Pancreas (tissue), 10 donors: ENCODE data around the gene DNM3. TPM values are rescaled to one million over a fixed set of nuclear protein-coding genes. Genes with fewer than 3 reads are reported as not detected.
A peak's percentile ranks its signal among the peaks of the same experiment; 100 is the strongest.

Experiments
- ATAC-seq, 4 donors: fragments of 200-7000 bp; cut with Tn5 transposase; one replicate each; pipeline versions ENCODE4 v1.8.0 to v1.9.1; 2020; ENCODE audit warnings: mild to moderate bottlenecking in 4 of 4, moderate library complexity in 4 of 4
- DNase-seq, 6 donors: peaks; one replicate each; pipeline ENCODE4 v3.0.0-alpha.2; 2020
- FAIRE-seq: peaks from 2 replicates; lab custom pipeline; 2012; peaks lifted over from hg19 to GRCh38; lab: Jason Lieb, UNC
- H3K27ac ChIP-seq, 4 donors: fragments of 200-600 bp; sonication (generic); 1 replicate in 3 of 4; 2 replicates in 1 of 4; pipeline versions ENCODE4 v1.5.0 to v1.8.0; 2020
- H3K27me3 ChIP-seq, 4 donors: fragments of 200-600 bp; one replicate each; pipeline ENCODE4 v1.8.0; 2021
- H3K36me3 ChIP-seq, 3 donors: fragments of 200-600 bp; sonication (generic) in 1 of 3; one replicate each; pipeline versions ENCODE4 v1.5.0 to v1.8.0; 2020 to 2021
- H3K4me1 ChIP-seq, 3 donors: fragments of 200-600 bp; one replicate each; pipeline ENCODE4 v1.8.0; 2021
- H3K4me3 ChIP-seq, 4 donors: fragments of 200-600 bp; sonication (generic) in 2 of 4; one replicate each; pipeline versions ENCODE4 v1.5.0 to v1.8.0; 2020 to 2021
- H3K9me3 ChIP-seq, 4 donors: fragments of 200-600 bp; one replicate each; pipeline ENCODE4 v1.8.0; 2021
- WGBS, 2 donors: extraction: QIAGEN DNeasy Blood & Tissue Kit; methylation state at CpG; one replicate each; pipeline ENCODE4 v1.1.7; 2013; 5-methylcytosine and 5-hydroxymethylcytosine counted together
- intact Hi-C, 3 donors: fragments of 100-400 bp; cut with DNase I; formaldehyde crosslinking; loops; one replicate each; pipeline versions ENCODE4 v1.11.1 to v1.14.2; 2022
- polyA plus RNA-seq, 2 donors: library from polyadenylated mRNA; stranded (reverse); fragments of 200-250 nt; gene quantifications; one replicate each; pipeline ENCODE4 v1.2.3, GENCODE V29; 2013
- total RNA-seq, 6 donors: library from RNA; stranded (reverse); fragmentation: NEBNext Ultra II Directional in 4 of 6; extraction: Animal tissue kit (Norgen Biotek cat#: 25700) in 4 of 6; gene quantifications; one replicate each; pipeline versions ENCODE4 v1.2.1 to v1.2.4, GENCODE V29; 2021 to 2023
- TF ChIP-seq, protein P1 (sequence below), 4 donors: fragments of 200-600 bp; sonication (generic) in 3 of 4; IDR thresholded peaks; one replicate each; pipeline versions ENCODE4 v1.5.0 to v1.8.0; 2021; ENCODE audit warnings: antibody characterized with exemption in 4 of 4
- donor health status: healthy with polysubstance abuse.
- donor health status: DM: no; HTN: no; CAD: no; lungs with moderate emphysema.
- donor health status: DM: no; HTN: no; CAD: no.
- donor health status: control.
- donor health status: control.
- donor health status: Bipolar disorder and iron deficiency.
- donor health status: DM: yes; HTN: yes; CAD: no.
- donor health status: DM: no; HTN: no; CAD: no.
- donor health status: DM: no; HTN: no; CAD: no.
- donor health status: DM: yes; HTN: yes; CAD: no.

The DNM3 gene
- total and polyA plus RNA-seq, 8 donors: 0.40 to 1.3 (median 0.78) TPM

DNA sequence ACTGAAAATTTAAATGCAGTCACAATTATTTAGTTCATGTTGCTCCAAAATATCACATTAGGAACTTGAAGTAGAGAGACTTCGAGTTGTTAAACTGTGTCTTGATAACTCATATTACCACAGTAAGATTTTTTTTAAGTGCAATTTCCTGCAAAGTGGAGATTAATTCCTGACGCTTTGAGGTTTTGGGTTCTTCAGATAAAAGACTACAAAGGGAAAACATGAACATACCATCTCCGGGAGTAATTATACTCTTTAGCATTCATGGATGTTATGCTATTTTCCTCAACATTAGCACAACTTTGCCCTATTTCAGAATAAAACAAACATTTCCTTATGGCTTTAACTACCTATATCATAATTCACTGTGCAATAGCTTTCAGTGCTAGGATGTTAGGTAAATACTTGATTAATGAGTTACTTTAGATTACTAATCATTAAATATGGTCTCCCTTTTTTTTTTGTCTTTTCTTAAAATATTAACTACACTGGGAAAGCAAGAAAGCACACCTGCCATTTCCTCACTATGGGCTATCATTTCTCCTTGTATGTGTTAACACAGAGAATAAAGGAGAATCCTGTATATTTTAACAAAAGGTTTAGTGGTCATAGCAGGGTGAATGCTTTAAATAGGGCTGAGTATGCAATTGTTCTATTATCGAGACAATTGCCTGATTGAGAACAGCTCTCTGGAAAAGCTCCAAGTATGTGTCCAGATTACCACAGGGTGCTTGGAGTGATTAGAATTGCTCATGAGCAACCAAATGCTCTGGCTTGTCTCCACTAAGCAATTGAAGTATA is 326.7 kb downstream of the DNM3 start:
- DNase-seq (peak in 2 of 6 donors; percentile 15 to 18), ATAC-seq (peak; percentile 66 to 89 (median 86)), FAIRE-seq (no peak)
- H3K4me1 ChIP-seq: peaks cover 8 to 12% (median 11%) of the 10 kb centered on the region in 3 donors
- H3K9me3 ChIP-seq: no peaks in the 10 kb centered on the region
- 8 to 9% methylated on average over 4 of the region's 4 CpGs for WGBS, 2 donors
- H3K4me3 ChIP-seq: no peak overlapping the region
- no peaks in the 10 kb centered on the region for H3K36me3 ChIP-seq
- intact Hi-C loops: no loop called here
- peak overlapping the region in 2 of 4 donors; percentile 20 to 38 for H3K27ac ChIP-seq
- H3K27me3 ChIP-seq: no peaks in the 10 kb centered on the region
- TF ChIP-seq, protein P1, sequence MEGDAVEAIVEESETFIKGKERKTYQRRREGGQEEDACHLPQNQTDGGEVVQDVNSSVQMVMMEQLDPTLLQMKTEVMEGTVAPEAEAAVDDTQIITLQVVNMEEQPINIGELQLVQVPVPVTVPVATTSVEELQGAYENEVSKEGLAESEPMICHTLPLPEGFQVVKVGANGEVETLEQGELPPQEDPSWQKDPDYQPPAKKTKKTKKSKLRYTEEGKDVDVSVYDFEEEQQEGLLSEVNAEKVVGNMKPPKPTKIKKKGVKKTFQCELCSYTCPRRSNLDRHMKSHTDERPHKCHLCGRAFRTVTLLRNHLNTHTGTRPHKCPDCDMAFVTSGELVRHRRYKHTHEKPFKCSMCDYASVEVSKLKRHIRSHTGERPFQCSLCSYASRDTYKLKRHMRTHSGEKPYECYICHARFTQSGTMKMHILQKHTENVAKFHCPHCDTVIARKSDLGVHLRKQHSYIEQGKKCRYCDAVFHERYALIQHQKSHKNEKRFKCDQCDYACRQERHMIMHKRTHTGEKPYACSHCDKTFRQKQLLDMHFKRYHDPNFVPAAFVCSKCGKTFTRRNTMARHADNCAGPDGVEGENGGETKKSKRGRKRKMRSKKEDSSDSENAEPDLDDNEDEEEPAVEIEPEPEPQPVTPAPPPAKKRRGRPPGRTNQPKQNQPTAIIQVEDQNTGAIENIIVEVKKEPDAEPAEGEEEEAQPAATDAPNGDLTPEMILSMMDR (IDR thresholded peaks at IDR 0.05): no peak

DNA sequence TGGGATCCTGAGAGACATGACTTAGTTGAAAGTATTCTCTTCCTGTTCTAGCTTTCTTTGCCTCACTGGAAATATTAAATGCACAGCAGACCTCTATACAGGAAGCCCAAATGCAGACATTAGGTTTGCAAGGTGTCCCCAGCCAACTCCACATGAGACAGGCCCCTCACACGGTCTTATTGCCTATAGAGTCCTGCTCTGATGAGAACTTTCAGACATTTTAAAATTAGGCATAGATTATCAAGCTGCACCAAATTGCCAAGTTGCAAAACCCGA is 327.2 kb downstream of the DNM3 start:
- TF ChIP-seq, protein P1 (IDR thresholded peaks at IDR 0.05): no peak
- intact Hi-C loops: no loop called here
- Histone ChIP-seq H3K4me1 (peaks cover 8 to 12% (median 11%) of the 10 kb centered on the region in 3 donors), H3K9me3 (no peaks in the 10 kb centered on the region), H3K36me3 (no peaks in the 10 kb centered on the region), H3K27ac (peak overlapping the region in 2 of 4 donors; percentile 20 to 38), H3K4me3 (no peak overlapping the region), H3K27me3 (no peaks in the 10 kb centered on the region)
- ATAC-seq (no peak), FAIRE-seq (no peak), DNase-seq (no peak)
- 52 to 58% methylated on average over 2 of the region's 2 CpGs for WGBS, 2 donors

DNA sequence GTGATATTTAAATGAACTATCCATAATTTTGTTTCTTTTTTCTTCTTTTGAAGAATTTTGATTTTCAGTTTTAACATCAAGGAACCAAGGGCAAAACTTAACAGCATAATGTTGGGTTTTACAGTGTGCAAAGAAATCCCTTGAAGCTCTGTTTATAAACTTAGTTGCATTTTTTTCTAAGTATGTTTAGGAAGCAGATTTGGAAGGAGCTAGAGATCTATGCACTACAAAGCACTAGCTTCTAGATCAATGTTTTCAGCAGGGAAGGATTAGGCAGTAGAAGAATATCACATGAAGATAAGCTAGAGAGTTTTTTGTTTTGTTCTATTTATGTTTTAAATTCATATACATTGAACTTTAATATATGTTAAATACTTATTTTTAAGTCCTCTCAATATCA is 328.5 kb downstream of the DNM3 start:
- intact Hi-C loops: no loop called here
- no peaks in the 10 kb centered on the region for H3K27me3 ChIP-seq
- TF ChIP-seq, protein P1 (IDR thresholded peaks at IDR 0.05): no peak

DNA sequence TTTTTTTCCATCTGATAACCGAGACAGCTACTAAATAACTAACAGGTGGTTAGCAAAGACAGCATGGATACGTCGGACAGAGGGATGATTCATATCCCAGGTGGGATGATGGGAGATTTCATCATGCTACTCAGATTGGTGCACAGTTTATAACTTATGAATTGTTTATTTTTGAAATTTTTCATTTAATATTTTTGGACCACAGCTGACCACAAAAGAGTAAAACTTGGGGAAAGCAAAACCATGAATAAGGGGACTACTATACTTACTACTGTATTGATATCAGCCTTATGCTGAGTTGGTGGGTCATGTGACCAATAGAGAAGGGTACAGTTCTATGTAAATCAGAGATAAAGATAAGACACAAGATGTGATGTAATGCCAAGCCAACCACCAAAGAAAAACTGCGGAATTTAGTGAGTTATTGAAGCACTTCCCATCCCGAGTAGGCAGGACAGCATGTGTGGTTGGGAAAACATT is 331.1 kb downstream of the DNM3 start:
- TF ChIP-seq, protein P1 (IDR thresholded peaks at IDR 0.05): no peak
- intact Hi-C loops: no loop called here
- no peaks in the 10 kb centered on the region for H3K9me3 ChIP-seq
- no peaks in the 10 kb centered on the region for H3K36me3 ChIP-seq
- DNase-seq: no peak
- no peak for FAIRE-seq
- no peaks in the 10 kb centered on the region for H3K27me3 ChIP-seq
- peaks cover 7 to 12% (median 11%) of the 10 kb centered on the region in 3 donors for H3K4me1 ChIP-seq
- no peak overlapping the region for H3K4me3 ChIP-seq
- no peak overlapping the region for H3K27ac ChIP-seq
- ATAC-seq: no peak
- 89 to 93% methylated on average over 5 of the region's 5 CpGs for WGBS, 2 donors

More for the DNA sequence above, 328.5 kb downstream of the DNM3 start:
- H3K4me1 ChIP-seq: peaks cover 8 to 12% (median 11%) of the 10 kb centered on the region in 3 donors
- no peak for ATAC-seq
- no peak overlapping the region for H3K27ac ChIP-seq
- FAIRE-seq: no peak
- DNase-seq: no peak
- H3K4me3 ChIP-seq: no peak overlapping the region
- H3K9me3 ChIP-seq: no peaks in the 10 kb centered on the region
- H3K36me3 ChIP-seq: no peaks in the 10 kb centered on the region

DNA sequence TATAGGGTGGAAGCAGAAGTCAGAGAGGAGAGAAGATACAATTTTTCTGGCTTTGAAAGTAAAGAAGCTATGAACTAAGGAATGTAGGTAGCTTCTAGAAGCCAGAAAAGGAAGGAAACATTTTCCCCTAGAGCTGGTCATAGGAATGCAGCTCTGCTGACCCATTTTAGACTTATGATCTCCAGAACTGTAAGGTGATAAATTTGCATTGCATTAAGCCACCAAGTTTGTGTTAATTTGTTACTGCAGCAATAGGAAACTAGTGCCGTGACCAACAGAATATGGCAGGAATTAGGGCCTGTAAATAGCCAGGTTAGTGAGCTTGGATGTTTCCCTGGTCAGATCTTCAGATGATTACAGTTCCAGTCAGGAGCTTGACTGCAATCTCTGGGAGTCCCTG is 334.9 kb downstream of the DNM3 start:
- TF ChIP-seq, protein P1 (IDR thresholded peaks at IDR 0.05): no peak
- no peaks in the 10 kb centered on the region for H3K36me3 ChIP-seq
- ATAC-seq (no peak), DNase-seq (no peak), FAIRE-seq (no peak)
- 86 to 89% methylated on average over 1 of the region's 1 CpG for WGBS, 2 donors
- H3K27ac ChIP-seq: no peak overlapping the region
- H3K9me3 ChIP-seq: no peaks in the 10 kb centered on the region
- no peak overlapping the region for H3K4me3 ChIP-seq
- H3K4me1 ChIP-seq: no peaks in the 10 kb centered on the region
- intact Hi-C loops: no loop called here
- no peaks in the 10 kb centered on the region for H3K27me3 ChIP-seq
